Activated T-helper 9 cell treated with anti-CD3 and anti-CD28 coated beads, Interleukin-2, amount 50 U/mL, for 16 hours (primary cell): ENCODE results near the gene ARFGAP3.
"Not testable (repeated sequence)": the region's sequence is repeated elsewhere in the genome, so short reads cannot be mapped to it uniquely, and the experiment has no call there.

Experiments used
- DNase-seq: peaks from one replicate; pipeline ENCODE4 v3.0.0-alpha.2; 2020; ENCODE audit warnings: low read depth

ARFGAP3 gene

GRCh38 chr22:42794551-42795510, 62.2 kb downstream of the ARFGAP3 start:
- no peak for DNase-seq

- DNase-seq, result no peak
These were observed 63.1 kb downstream of the ARFGAP3 start for GRCh38 chr22:42793848-42794405.

DNA sequence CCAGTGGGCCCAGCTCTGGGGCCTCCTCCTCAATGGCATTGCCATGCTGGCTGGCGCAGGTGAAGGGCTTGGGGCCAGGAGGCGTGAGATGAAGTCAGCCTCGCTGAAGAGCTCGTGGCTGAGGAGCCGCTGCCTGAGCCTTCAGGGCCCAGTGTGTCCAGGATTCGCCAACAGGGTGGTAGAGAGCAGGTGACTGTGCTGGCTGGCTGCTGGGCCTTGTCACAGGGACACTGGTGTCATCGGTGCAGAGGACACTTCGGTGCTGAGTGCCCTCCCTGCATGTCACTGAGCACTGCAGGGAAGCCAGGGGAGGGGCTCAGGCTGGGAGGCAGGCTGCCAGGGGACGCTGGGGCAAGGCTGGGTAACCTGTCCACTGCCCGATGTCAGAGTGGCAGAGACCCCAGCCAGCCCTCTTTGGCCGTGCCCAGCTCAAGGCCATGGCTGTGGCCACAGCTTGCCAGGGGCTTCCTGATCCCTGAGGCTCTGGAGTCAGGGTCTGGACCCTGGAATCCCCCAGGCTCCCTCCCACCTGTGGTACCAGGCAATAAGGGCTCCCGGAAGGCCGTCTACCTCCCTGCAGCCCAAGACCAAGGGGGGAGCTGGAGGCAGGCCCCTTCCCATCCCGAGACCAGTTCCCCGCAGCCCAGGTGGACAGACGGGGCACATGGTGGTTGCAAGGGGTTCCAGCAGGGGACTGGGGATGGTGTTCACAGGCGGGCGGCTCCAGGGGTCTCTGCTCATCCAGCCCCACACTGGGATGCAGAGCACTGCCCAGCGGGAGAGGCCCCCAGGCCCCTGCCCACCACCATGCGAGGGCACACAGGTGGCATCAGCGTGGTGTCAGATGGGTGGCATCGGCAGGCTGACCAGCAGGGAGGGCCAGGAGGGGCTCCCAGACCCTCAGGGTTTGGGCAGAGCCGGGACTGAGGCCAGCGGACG, 63.9 kb downstream of the ARFGAP3 start:
- DNase-seq, result no peak

- no peak for DNase-seq
These were observed 64.6 kb downstream of the ARFGAP3 start for GRCh38 chr22:42792453-42792908.

- DNase-seq, result no peak
These were observed 65.2 kb downstream of the ARFGAP3 start for GRCh38 chr22:42791721-42792452.

DNA sequence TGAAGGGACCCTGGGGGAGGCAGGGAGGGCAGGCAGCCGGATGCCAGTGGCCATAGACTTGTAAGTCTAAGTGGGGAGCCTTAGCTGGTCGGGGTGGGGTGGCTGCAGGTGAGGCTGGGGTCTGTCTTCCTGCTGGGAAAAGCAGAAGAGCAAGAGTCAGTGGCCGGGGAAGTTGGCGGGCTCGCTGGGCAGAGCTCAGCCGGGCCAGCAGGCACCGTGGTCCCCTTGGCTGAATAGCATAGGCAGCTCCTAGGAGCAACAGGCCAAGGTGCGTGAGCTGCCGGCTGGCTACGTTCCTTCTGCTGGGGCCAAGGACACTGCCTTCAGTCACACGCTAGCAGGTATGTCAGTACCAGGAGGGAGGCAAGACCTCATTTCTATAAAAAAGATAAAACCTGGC, 68.6 kb downstream of the ARFGAP3 start:
- DNase-seq, result no peak

- DNase-seq, result no peak
These were observed 69.1 kb downstream of the ARFGAP3 start for GRCh38 chr22:42788021-42788420.

DNA sequence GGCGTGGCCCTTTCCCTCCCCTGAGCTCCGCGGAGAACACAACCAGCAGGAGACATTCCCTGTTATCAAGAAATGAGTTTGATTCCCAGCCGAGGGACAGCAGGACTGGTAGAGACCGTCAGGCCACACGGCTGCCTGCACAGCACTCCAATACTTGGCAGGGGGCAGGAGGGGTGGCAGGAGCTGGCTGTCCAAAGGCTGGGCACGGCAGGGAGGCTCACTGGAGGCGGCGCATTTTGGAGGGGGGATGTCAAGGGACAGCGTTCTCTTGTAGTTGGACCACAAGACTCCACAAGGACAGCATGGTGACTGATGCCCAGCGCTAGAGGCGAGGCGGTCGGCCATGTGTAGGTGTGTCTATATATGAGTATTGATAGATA, 69.7 kb downstream of the ARFGAP3 start:
- DNase-seq, result no peak

GRCh38 chr22:42786606-42787356, 70.3 kb downstream of the ARFGAP3 start:
- DNase-seq, result no peak

DNA sequence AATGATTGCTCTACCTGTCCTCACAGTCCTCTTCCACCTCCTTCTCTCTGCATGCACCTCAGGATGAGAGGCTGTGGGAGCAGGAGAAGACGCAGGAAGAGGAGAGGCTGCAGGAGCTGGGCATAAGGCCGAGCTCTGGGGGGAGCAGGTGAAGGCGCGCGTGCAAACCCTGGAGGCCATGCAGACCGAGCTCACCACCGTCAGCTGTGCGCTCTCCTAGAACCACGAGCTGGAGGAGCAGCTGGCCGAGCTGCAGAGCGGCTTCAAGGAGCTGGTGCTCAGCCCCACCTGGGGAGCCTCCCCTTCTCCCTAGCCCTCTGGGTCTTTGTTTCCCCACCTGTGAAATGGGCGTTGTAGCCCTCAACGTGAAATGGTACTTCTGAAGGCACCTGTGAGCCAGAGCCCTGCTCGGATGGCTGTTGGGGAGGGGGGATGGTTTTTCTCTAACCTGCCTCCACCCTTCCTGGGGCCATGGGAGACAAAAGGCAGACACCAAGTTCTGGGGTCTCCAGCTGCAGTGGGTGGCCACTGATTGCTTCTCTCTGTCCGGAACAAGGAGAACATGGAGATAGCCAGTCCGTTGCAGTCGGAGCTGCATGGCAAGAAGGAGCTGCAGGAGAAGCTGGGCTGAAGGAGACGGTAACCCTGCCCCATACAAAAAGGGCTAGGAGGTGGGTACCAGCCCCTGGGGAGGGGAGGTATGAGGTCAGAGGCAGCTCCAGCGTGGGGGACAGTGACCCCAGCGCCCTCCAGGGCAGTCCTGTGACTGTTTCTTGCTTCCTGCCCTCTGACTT, 71.2 kb downstream of the ARFGAP3 start:
- DNase-seq, result no peak

DNA sequence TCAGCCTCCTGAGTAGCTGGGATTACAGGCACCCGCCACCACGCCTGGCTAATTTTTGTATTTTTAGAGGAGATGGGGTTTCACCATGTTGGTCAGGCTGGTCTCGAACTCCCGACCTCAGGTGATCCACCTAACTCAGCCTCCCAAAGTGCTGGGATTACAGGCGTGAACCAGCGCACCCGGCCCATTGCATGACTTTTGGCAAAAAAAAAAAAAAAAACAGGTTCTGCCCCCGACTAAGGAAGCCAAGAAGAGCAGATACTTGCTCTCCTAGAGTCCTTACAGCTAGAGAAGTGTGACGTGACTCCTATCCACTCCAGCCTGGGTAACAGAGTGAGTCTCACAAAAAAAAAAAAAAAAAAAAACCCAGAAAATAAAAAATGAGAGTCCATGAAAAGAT, 74.8 kb downstream of the ARFGAP3 start:
- not testable (repeated sequence) for DNase-seq

DNA sequence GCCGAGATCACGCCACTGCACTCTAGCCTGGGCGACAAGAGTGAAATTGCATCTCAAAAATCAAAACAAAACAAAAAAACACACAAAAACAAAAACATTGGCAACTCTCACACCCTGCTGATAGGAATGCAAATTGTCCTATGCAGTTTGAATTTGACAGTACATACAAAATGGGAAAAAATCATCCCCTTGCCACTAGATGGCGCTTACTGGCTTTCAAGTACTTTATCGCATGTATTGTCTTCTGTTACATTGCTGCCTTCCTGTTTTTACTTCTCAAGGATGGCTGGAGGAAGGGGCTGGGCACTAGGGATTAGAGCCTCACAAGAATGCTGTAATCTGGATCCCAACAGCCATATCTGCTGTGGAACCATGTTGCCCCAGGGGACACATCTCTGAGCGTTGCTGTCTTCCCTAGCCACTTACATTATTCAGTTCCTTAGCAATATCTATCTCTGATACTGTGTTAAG, 77.0 kb downstream of the ARFGAP3 start:
- DNase-seq, result no peak

DNA sequence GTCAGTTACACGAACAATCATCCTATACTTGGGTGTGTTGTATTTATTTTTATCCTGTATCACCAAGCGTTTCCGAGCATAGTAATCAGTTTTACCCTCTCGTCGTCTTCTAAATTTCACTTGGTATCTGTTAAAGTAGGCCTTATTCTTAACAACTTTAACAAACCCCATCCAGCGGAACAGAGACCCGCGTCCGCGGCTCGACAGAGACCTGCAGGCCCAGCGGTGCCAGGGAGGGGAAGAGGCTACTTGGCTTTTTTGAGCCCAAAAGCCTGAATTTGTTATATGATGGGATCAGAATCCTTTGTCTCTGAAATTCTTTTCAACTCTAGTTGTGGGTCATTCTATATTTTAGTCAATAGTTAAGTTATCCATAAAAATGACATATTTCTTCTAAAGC, 79.9 kb downstream of the ARFGAP3 start:
- DNase-seq, result no peak

DNA sequence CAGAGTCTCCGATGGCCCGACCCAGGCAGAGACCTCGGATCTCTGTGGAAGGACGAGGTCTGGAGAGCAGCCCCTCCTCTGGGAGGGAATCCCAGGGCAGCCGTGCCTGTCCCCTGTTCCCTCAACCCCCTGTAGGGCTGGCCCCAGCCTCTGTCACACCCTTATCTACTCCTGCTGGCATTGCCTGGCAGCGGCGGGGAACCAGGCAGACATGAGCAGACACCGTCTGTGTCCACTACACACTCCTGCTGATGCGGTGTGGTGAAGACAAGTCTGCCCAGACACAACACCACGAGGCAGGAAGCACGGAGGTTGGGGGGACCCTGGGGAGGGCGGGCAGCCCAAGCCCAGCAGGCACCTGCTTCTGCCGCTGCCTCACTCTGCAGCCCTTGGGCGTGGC, 83.9 kb downstream of the ARFGAP3 start:
- no peak for DNase-seq

GRCh38 chr22:42772647-42773046, 84.4 kb downstream of the ARFGAP3 start:
- DNase-seq, result no peak

DNA sequence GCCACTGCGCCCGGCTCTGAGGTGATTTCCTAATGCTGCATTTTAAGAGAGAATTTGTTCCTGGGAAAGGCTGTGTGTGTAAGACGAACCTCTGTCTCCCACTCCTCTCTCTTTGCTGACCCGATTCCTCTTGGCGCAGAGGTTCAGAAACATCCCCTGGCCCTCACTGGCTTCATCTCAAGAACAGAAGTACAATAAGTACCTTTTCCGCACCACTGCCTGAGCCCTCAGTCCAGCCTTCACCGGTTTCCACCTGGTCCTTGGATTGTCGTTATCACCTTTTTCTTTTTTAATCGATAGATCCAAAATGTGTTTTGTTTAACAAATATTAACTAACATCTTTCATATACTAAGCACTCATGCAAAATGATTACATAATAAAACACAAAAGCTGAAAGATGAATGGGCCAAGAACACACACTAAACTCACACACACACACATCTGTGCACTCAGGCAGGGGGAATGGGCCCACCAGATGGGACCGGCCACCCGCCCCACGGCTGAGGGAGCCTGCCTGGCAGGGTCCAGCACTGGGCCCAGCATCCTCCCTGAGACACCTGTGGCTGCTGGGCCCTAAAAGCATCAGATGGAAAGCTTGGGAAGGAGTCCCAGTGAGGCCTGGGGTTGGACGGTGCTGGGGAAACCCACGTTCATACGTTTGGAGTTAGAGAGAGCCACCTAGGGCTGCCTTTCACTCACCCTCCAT, 86.0 kb downstream of the ARFGAP3 start:
- DNase-seq, result no peak

DNA sequence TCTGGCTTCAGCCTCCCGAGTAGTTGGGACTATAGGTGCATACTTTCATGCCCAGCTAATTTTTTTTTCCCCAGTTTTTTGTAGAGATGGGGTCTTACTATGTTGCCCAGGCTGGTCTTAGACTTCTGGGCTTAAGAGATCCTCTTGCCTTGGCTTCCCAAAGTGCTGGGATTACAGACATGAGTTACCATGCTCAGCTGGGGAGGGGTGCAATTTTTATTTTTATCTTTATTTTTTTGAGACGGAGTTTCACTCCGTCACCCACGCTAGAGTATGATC, 86.7 kb downstream of the ARFGAP3 start:
- DNase-seq, result no peak

- DNase-seq, result no peak
These were observed 87.3 kb downstream of the ARFGAP3 start for GRCh38 chr22:42769574-42770447.

- no peak for DNase-seq
These were observed 87.9 kb downstream of the ARFGAP3 start for GRCh38 chr22:42769238-42769573.
